SK-N-SH (cell line): ENCODE data around the gene MAST4. TPM values are rescaled to one million over a fixed set of nuclear protein-coding genes. Genes with fewer than 3 reads are reported as not detected.

Experiments used
- CTCF ChIA-PET: fragments of 300-600, 350-600 bp; formaldehyde crosslinking; extraction: SDS; loops from one replicate; lab custom pipeline; 2021; lab: Yijun Ruan, JAX
- POLR2A ChIA-PET: fragments of 350-600 bp; sonication (Branson Sonifier 250); formaldehyde crosslinking; extraction: SDS; loops from one replicate; lab custom pipeline; 2020; ENCODE audit warnings: antibody characterized with exemption, inconsistent platforms; lab: Yijun Ruan, JAX
- DNase-seq: peaks from one replicate; pipeline ENCODE4 v3.0.0; 2012
- H2AFZ ChIP-seq: fragments of 200-600 bp; sonication (generic); 2 replicates; pipeline ENCODE4 v1.8.1; 2016; ENCODE audit warnings: antibody characterized with exemption, mild to moderate bottlenecking, low read depth
- H3F3A ChIP-seq: fragments of 200-600 bp; sonication (generic); replicated peaks from 2 replicates; pipeline ENCODE3; 2016; ENCODE audit warnings: antibody characterized with exemption, mild to moderate bottlenecking; ENCODE audit not compliant: insufficient read depth
- H3K27ac ChIP-seq, 2 experiments: fragments of 200-500 bp in 1 of 2; fragments of 200-600 bp in 1 of 2; sonication (Bioruptor generic) in 1 of 2; sonication (generic), shearing (Covaris generic) in 1 of 2; 2 replicates each; pipeline versions ENCODE4 v1.5.1 to v1.6.1; 2014 to 2016; ENCODE audit warnings: low read depth in 2 of 2, inconsistent platforms in 1 of 2, low read length in 1 of 2, mild to moderate bottlenecking in 1 of 2, mixed read lengths in 1 of 2
- H3K27me3 ChIP-seq: fragments of 200-600 bp; sonication (generic), shearing (Covaris generic); 2 replicates; pipeline ENCODE4 v1.6.1; 2016; ENCODE audit warnings: mixed run types; ENCODE audit not compliant: insufficient read depth
- H3K36me3 ChIP-seq, 2 experiments: fragments of 200-500 bp in 1 of 2; fragments of 200-600 bp in 1 of 2; sonication (Bioruptor generic) in 1 of 2; sonication (generic) in 1 of 2; replicated peaks in 1 of 2; 2 replicates each; pipeline versions ENCODE3 to v1.5.1; 2014 to 2016; ENCODE audit warnings: low read length in 1 of 2, mild to moderate bottlenecking in 1 of 2; ENCODE audit not compliant: insufficient read depth in 2 of 2, control insufficient read depth in 1 of 2
- H3K4me1 ChIP-seq, 2 experiments: fragments of 200-500 bp in 1 of 2; fragments of 200-600 bp in 1 of 2; sonication (Bioruptor generic) in 1 of 2; sonication (generic), shearing (Covaris generic) in 1 of 2; 2 replicates each; pipeline versions ENCODE4 v1.5.1 to v1.6.1; 2014 to 2016; ENCODE audit warnings: low read depth in 1 of 2, low read length in 1 of 2, mixed run types in 1 of 2; ENCODE audit not compliant: insufficient read depth in 2 of 2, control insufficient read depth in 1 of 2
- H3K4me2 ChIP-seq: fragments of 200-600 bp; sonication (generic), shearing (Covaris generic); 2 replicates; pipeline ENCODE4 v1.6.1; 2017; ENCODE audit warnings: mixed run types
- H3K4me3 ChIP-seq, 2 experiments: fragments of 200-500 bp in 1 of 2; fragments of 200-600 bp in 1 of 2; sonication (Bioruptor generic) in 1 of 2; sonication (generic), shearing (Covaris generic) in 1 of 2; 2 replicates each; pipeline versions ENCODE4 v1.5.1 to v1.8.1; 2014 to 2016; ENCODE audit warnings: low read depth in 2 of 2, inconsistent platforms in 1 of 2, low read length in 1 of 2, mild to moderate bottlenecking in 1 of 2, mixed read lengths in 1 of 2, moderate library complexity in 1 of 2
- H3K79me2 ChIP-seq: fragments of 200-600 bp; sonication (generic); 2 replicates; pipeline ENCODE4 v1.8.1; 2017; ENCODE audit warnings: mild to moderate bottlenecking; ENCODE audit not compliant: insufficient read depth
- H3K9ac ChIP-seq: fragments of 200-600 bp; sonication (generic); 2 replicates; pipeline ENCODE4 v1.6.1; 2017; ENCODE audit warnings: mixed run types
- H3K9me2 ChIP-seq: fragments of 200-600 bp; sonication (generic); 2 replicates; pipeline ENCODE4 v1.6.1; 2017; ENCODE audit warnings: mixed run types
- H3K9me3 ChIP-seq: fragments of 200-600 bp; sonication (generic); 2 replicates; pipeline ENCODE4 v1.6.1; 2017; ENCODE audit warnings: mixed run types, mild to moderate bottlenecking, moderate library complexity
- H4K20me1 ChIP-seq: fragments of 200-600 bp; sonication (generic); 2 replicates; pipeline ENCODE4 v1.6.1; 2017; ENCODE audit warnings: mild to moderate bottlenecking, mixed run types; ENCODE audit not compliant: insufficient read depth
- CHD2 ChIP-seq: fragments of 150-350 bp; IDR thresholded peaks from 2 replicates; pipeline ENCODE4 v1.6.1; 2018; ENCODE audit warnings: low read length; ENCODE audit not compliant: partially characterized antibody
- ELF1 ChIP-seq: IDR thresholded peaks from 2 replicates; pipeline ENCODE4 v1.4.0; 2012
- EZH2phosphoT487 ChIP-seq: fragments of 200-600 bp; sonication (generic); IDR thresholded peaks from 2 replicates; pipeline ENCODE4 v1.6.1; 2017; ENCODE audit warnings: low read depth, mixed run types, mild to moderate bottlenecking, antibody characterized with exemption, moderate library complexity, borderline replicate concordance
- FOXJ3 ChIP-seq: sonication (generic); formaldehyde crosslinking; IDR thresholded peaks from 2 replicates; pipeline ENCODE4 v1.5.1; 2020; ENCODE audit warnings: mild to moderate bottlenecking, missing genetic modification reagents
- FOXM1 ChIP-seq: IDR thresholded peaks from 2 replicates; pipeline ENCODE4 v1.4.0; 2012; ENCODE audit warnings: low read depth, mild to moderate bottlenecking
- GABPA ChIP-seq: IDR thresholded peaks from 2 replicates; pipeline ENCODE4 v1.4.0; 2012; ENCODE audit warnings: low read depth, mild to moderate bottlenecking
- NRF1 ChIP-seq: IDR thresholded peaks from 2 replicates; pipeline ENCODE4 v1.6.1; 2012; ENCODE audit warnings: low read depth, mild to moderate bottlenecking, low read length
- REST ChIP-seq: IDR thresholded peaks from 2 replicates; pipeline ENCODE4 v1.6.1; 2012; ENCODE audit warnings: mild to moderate bottlenecking, low read depth, low read length, moderate library complexity
- RFX5 ChIP-seq: IDR thresholded peaks from 2 replicates; pipeline ENCODE4 v1.6.1; 2012; ENCODE audit warnings: mild to moderate bottlenecking, improper control_type of control experiment, low read length
- SIN3A ChIP-seq: IDR thresholded peaks from 2 replicates; pipeline ENCODE4 v1.6.1; 2012; ENCODE audit warnings: low read depth, mild to moderate bottlenecking, low read length, moderate library complexity, borderline replicate concordance
- SMC3 ChIP-seq: IDR thresholded peaks from 2 replicates; pipeline ENCODE4 v1.6.1; 2012; ENCODE audit warnings: low read depth, low read length, improper control_type of control experiment
- TEAD4 ChIP-seq: IDR thresholded peaks from 2 replicates; pipeline ENCODE4 v1.4.0; 2012; ENCODE audit warnings: mild to moderate bottlenecking, borderline replicate concordance; ENCODE audit not compliant: insufficient read depth
- YY1 ChIP-seq: IDR thresholded peaks from 2 replicates; pipeline ENCODE4 v1.4.0; 2012; ENCODE audit warnings: low read depth, mild to moderate bottlenecking
- WGBS: methylation state at CpG from one replicate; pipeline ENCODE4 v1.1.6; 2017; ENCODE audit warnings: low lambda C conversion rate; 5-methylcytosine and 5-hydroxymethylcytosine counted together
- polyA plus RNA-seq, 3 experiments: library from polyadenylated mRNA; depleted of rRNA; stranded (reverse); fragments of >200 nt; gene quantifications; 2 replicates each; pipeline ENCODE4 v1.2.3, GENCODE V29; 2012

The MAST4 gene
- polyA plus RNA-seq, 1 of the 3 experiments (the other 2 are of a cell fraction) = 2.2 TPM

GRCh38 chr5:67028941-67029340 is 432.7 kb downstream of the MAST4 start:
- no peak overlapping the region for H3K4me2 ChIP-seq
- H3K4me3 ChIP-seq = no peak overlapping the region
- H3F3A ChIP-seq = peaks cover 4% of the 10 kb centered on the region
- H3K4me1 ChIP-seq = peaks cover 12 to 20% of the 10 kb centered on the region in 2 experiments
- no peaks in the 10 kb centered on the region for H3K79me2 ChIP-seq
- no peaks in the 10 kb centered on the region for H3K27me3 ChIP-seq
- H4K20me1 ChIP-seq = no peaks in the 10 kb centered on the region
- H3K9me3 ChIP-seq = no peaks in the 10 kb centered on the region
- ChIA-PET POLR2A (no interaction called here), CTCF (interaction anchor here (0.6 kb wide), 1 partner anchor 62 kb away, joined by 3 read pairs; no protein-coding TSS in a partner anchor)
- H3K27ac ChIP-seq = no peak overlapping the region
- DNase-seq = no peak
- no peak overlapping the region for H2AFZ ChIP-seq
- H3K9me2 ChIP-seq = no peaks in the 10 kb centered on the region; the same call in 1 of the 2 replicates
- no peaks in the 10 kb centered on the region for H3K36me3 ChIP-seq
- 93% methylated on average over 4 of the region's 4 CpGs for WGBS
- no peak overlapping the region for H3K9ac ChIP-seq
- TF ChIP-seq YY1 (no peak), FOXM1 (no peak), CHD2 (no peak), ELF1 (no peak), NRF1 (no peak), RFX5 (no peak), SMC3 (no peak), TEAD4 (no peak), GABPA (no peak)

GRCh38 chr5:67029481-67029880 is 433.3 kb downstream of the MAST4 start:
- Histone ChIP-seq H3K27me3 (no peaks in the 10 kb centered on the region), H3K9ac (no peak overlapping the region), H3K4me1 (peaks cover 12 to 20% of the 10 kb centered on the region in 2 experiments), H3K4me3 (no peak overlapping the region), H3K79me2 (no peaks in the 10 kb centered on the region), H3F3A (peaks cover 4% of the 10 kb centered on the region), H3K4me2 (no peak overlapping the region), H4K20me1 (no peaks in the 10 kb centered on the region), H3K36me3 (no peaks in the 10 kb centered on the region), H3K27ac (no peak overlapping the region), H3K9me3 (no peaks in the 10 kb centered on the region), H2AFZ (no peak overlapping the region), H3K9me2 (no peaks in the 10 kb centered on the region; the same call in 1 of the 2 replicates)
- DNase-seq = no peak
- TF ChIP-seq REST (no peak), EZH2phosphoT487 (no peak), SMC3 (no peak), ELF1 (no peak), SIN3A (no peak), FOXJ3 (CRISPR knock-in tag) (no peak)
- ChIA-PET CTCF (interaction anchor here (0.6 kb wide), 1 partner anchor 62 kb away, joined by 3 read pairs; no protein-coding TSS in a partner anchor), POLR2A (no interaction called here)
